Measurements from ENCODE around the gene LYPD6B. TPM values are rescaled to one million over a fixed set of nuclear protein-coding genes. Genes with fewer than 3 reads are reported as not detected.

LYPD6B gene
- total RNA-seq, 2 donors from 2014 or later: not detected

- Mint-ChIP-seq H3K36me3 (peaks cover 0 to 10% of the 10 kb centered on the region in 2 donors), H3K27ac (no peak overlapping the region)
- no peak for DNase-seq (ENCODE audit: low spot score in 2 of 2)
These were observed 32.9 kb upstream of the LYPD6B start for GRCh38 chr2:149005471-149006077.

GRCh38 chr2:149006883-149007543 is 31.5 kb upstream of the LYPD6B start:
- no peak overlapping the region for H3K27ac Mint-ChIP-seq
- H3K36me3 Mint-ChIP-seq: peaks cover 0 to 7% of the 10 kb centered on the region in 2 donors
- ATAC-seq (no peak), DNase-seq (ENCODE audit: low spot score in 2 of 2) (no peak)
- H3K9me3 Mint-ChIP-seq: no peaks in the 10 kb centered on the region

More at GRCh38 chr2:149005471-149006077, 32.9 kb upstream of the LYPD6B start:
- no peaks in the 10 kb centered on the region for H3K9me3 Mint-ChIP-seq
- ATAC-seq: no peak

GRCh38 chr2:149008381-149008780 is 30.1 kb upstream of the LYPD6B start:
- peaks cover 0 to 6% of the 10 kb centered on the region in 2 donors for H3K36me3 Mint-ChIP-seq

GRCh38 chr2:149009576-149010461 is 28.7 kb upstream of the LYPD6B start:
- Mint-ChIP-seq H3K27ac (no peak overlapping the region), H3K9me3 (no peaks in the 10 kb centered on the region), H3K36me3 (peaks cover 0 to 6% of the 10 kb centered on the region in 2 donors)
- ATAC-seq (no peak), DNase-seq (ENCODE audit: low spot score in 2 of 2) (no peak)

More at GRCh38 chr2:149008381-149008780, 30.1 kb upstream of the LYPD6B start:
- no peak overlapping the region for H3K27ac Mint-ChIP-seq
- DNase-seq (ENCODE audit: low spot score in 2 of 2) (no peak), ATAC-seq (no peak)
- no peaks in the 10 kb centered on the region for H3K9me3 Mint-ChIP-seq

- DNase-seq (ENCODE audit: low spot score in 2 of 2) (no peak), ATAC-seq (no peak)
- Mint-ChIP-seq H3K9me3 (no peaks in the 10 kb centered on the region), H3K27ac (no peak overlapping the region), H3K36me3 (peaks cover 0 to 6% of the 10 kb centered on the region in 2 donors)
These were observed 26.0 kb upstream of the LYPD6B start for GRCh38 chr2:149012545-149012944.

GRCh38 chr2:149015501-149015900 is 23.0 kb upstream of the LYPD6B start:
- H3K27ac Mint-ChIP-seq: no peak overlapping the region
- H3K9me3 Mint-ChIP-seq: no peaks in the 10 kb centered on the region
- no peak for DNase-seq (ENCODE audit: low spot score in 2 of 2)
- no peak for ATAC-seq
- H3K36me3 Mint-ChIP-seq: peaks cover 0 to 6% of the 10 kb centered on the region in 2 donors

GRCh38 chr2:149015926-149016563 is 22.5 kb upstream of the LYPD6B start:
- Mint-ChIP-seq H3K9me3 (no peaks in the 10 kb centered on the region), H3K36me3 (peaks cover 0 to 6% of the 10 kb centered on the region in 2 donors), H3K27ac (peak overlapping the region in 1 of 2 donors; percentile 58)
- ATAC-seq: no peak
- DNase-seq (ENCODE audit: low spot score in 2 of 2): no peak

- H3K27ac Mint-ChIP-seq: peak overlapping the region in 1 of 2 donors; percentile 77
- DNase-seq (ENCODE audit: low spot score in 2 of 2): peak in 1 of 2 donors; percentile 78
- H3K36me3 Mint-ChIP-seq: no peaks in the 10 kb centered on the region
- ATAC-seq: peak; percentile 69 to 77
- H3K9me3 Mint-ChIP-seq: no peaks in the 10 kb centered on the region
These were observed 21.1 kb upstream of the LYPD6B start for GRCh38 chr2:149017116-149017985.

GRCh38 chr2:149018981-149019380 is 19.5 kb upstream of the LYPD6B start:
- DNase-seq (ENCODE audit: low spot score in 2 of 2) (no peak), ATAC-seq (no peak)
- H3K9me3 Mint-ChIP-seq: no peaks in the 10 kb centered on the region
- no peaks in the 10 kb centered on the region for H3K36me3 Mint-ChIP-seq
- peak overlapping the region in 1 of 2 donors; percentile 17 for H3K27ac Mint-ChIP-seq

- no peaks in the 10 kb centered on the region for H3K36me3 Mint-ChIP-seq
- H3K9me3 Mint-ChIP-seq: no peaks in the 10 kb centered on the region
- H3K27ac Mint-ChIP-seq: no peak overlapping the region
- no peak for DNase-seq (ENCODE audit: low spot score in 2 of 2)
- no peak for ATAC-seq
These were observed 18.7 kb upstream of the LYPD6B start for GRCh38 chr2:149019768-149020167.

- DNase-seq (ENCODE audit: low spot score in 2 of 2): no peak
- H3K27ac Mint-ChIP-seq: no peak overlapping the region
- ATAC-seq: no peak
- no peaks in the 10 kb centered on the region for H3K9me3 Mint-ChIP-seq
- no peaks in the 10 kb centered on the region for H3K36me3 Mint-ChIP-seq
These were observed 18.1 kb upstream of the LYPD6B start for GRCh38 chr2:149020432-149020851.

GRCh38 chr2:149021271-149021719 is 17.2 kb upstream of the LYPD6B start:
- ATAC-seq: no peak
- Mint-ChIP-seq H3K9me3 (no peaks in the 10 kb centered on the region), H3K36me3 (no peaks in the 10 kb centered on the region)

GRCh38 chr2:149021761-149022160 is 16.7 kb upstream of the LYPD6B start:
- no peak for DNase-seq (ENCODE audit: low spot score in 2 of 2)
- Mint-ChIP-seq H3K9me3 (no peaks in the 10 kb centered on the region), H3K36me3 (no peaks in the 10 kb centered on the region), H3K27ac (no peak overlapping the region)
- no peak for ATAC-seq

More at GRCh38 chr2:149021271-149021719, 17.2 kb upstream of the LYPD6B start:
- no peak for DNase-seq (ENCODE audit: low spot score in 2 of 2)
- H3K27ac Mint-ChIP-seq: no peak overlapping the region

- Mint-ChIP-seq H3K9me3 (no peaks in the 10 kb centered on the region), H3K36me3 (no peaks in the 10 kb centered on the region), H3K27ac (no peak overlapping the region)
- no peak for ATAC-seq
- no peak for DNase-seq (ENCODE audit: low spot score in 2 of 2)
These were observed 15.4 kb upstream of the LYPD6B start for GRCh38 chr2:149023091-149023490.

- H3K27ac Mint-ChIP-seq: no peak overlapping the region
- no peak for DNase-seq (ENCODE audit: low spot score in 2 of 2)
- ATAC-seq: no peak
- H3K9me3 Mint-ChIP-seq: no peaks in the 10 kb centered on the region
- no peaks in the 10 kb centered on the region for H3K36me3 Mint-ChIP-seq
These were observed 10.8 kb upstream of the LYPD6B start for GRCh38 chr2:149027590-149028250.
